ACHN (cell line): Measurements from ENCODE around the gene DDIAS.

Experiments
- DNase-seq: peaks from one replicate; pipeline ENCODE4 v3.0.0-alpha.2; 2015
- in situ Hi-C: cut with HindIII; loops from 2 replicates; pipeline ENCODE4 v1.10.0; 2017; ENCODE audit warnings: low sequenced_read_pairs, low pct_ligation_motif_present, low pct_unique_long_range_greater_than_20kb

Gene DDIAS

GRCh38 chr11:82980947-82981346 is 79.4 kb downstream of the DDIAS start:
- in situ Hi-C loops = no loop called here
- no peak for DNase-seq

GRCh38 chr11:82981852-82982251 is 80.3 kb downstream of the DDIAS start:
- in situ Hi-C loops = no loop called here
- no peak for DNase-seq
